T-helper 9 cell (primary cell): ENCODE data around the gene ZNF84.
A peak's percentile ranks its signal among the peaks of the same experiment; 100 is the strongest.

Experiments
- DNase-seq: peaks from one replicate; pipeline ENCODE4 v3.0.0-alpha.2; 2020
- total RNA-seq, 2 donors: gene quantifications; one replicate each; lab custom pipeline; 2026; lab: John Stamatoyannopoulos, UW

The ZNF84 gene
- 31.1 to 63.4 reads per million in 2 donors for total RNA-seq

DNA sequence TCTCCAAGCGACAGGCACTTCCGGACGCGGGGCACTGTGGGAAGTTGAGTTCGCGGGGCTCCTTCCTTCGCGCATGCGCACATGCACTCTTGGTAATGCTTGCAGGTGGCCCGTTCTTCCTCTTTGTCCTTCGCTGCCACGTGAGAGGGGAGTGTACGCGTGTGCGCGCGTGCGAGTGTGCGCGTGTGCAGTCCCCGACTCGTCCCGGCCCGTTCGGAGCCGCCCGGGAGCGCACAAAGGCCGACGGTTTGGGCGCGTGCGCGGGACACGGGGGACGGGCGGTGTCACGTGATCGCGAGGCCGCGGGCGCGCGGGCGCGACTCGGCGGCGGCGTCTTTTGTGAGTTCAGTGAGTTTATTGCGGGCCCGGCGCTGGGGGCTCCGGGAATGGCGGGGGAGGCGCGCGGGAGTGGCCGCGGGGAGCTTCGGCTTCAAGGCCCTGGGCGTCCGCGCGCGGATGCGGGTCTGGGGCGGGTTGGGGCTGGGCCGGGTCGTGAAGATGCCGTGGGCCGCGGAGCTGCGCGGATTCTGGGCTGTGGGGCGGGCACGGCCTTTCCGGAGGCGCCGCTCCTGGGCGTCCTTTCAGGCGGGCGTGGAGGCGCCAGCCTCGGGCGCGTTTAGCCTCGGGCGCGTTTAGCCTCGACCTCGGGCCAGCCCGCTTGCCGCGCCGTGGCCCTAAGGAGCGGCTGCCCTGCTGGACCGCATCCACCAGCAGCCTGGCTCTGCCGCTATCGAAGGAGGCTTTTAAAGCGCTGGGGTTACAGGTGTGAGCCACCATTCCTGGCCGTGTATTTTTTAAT lies at the start of gene ZNF84:
ZNF84 (plus strand) TSS at position 303 of the 799 bp plus-strand sequence. CDS start 3,959 bp downstream, outside the sequence.
- peak; percentile 94 for DNase-seq

DNA sequence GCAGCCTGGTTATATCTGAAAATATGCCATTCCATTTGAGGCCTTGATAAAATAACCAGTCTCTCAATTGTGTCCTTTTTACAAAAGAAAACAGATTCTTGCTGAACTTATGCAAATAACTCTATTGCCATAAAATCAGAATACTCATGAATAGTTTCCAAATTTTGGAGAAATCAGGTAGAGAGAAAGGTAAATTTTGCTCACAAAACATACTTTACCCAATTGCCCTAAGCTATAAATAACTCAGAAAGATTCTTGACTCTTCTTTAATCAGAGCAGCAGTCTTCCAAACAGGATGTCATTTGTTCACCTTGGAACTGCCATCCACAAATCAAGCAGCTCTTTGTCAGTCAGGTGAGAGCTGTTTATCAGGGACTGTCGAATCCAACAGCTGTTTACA lies 38.6 kb upstream of the ZNF84 start:
- no peak for DNase-seq

DNA sequence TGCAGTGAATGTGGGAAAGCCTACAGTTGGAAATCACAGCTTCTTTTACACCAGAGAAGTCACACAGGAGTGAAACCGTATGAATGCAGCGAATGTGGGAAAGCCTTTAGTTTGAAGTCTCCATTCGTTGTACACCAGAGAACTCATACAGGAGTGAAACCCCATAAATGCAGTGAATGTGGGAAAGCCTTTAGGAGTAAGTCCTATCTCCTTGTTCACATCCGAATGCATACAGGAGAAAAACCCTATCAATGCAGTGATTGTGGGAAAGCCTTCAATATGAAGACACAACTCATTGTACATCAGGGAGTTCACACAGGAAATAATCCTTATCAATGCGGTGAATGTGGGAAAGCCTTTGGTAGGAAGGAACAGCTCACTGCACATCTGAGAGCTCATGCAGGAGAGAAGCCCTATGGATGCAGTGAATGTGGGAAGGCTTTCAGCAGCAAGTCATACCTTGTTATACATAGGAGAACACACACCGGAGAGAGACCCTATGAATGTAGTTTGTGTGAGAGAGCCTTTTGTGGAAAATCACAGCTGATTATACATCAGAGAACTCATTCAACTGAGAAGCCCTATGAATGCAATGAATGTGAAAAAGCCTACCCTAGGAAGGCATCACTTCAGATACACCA lies 26.5 kb upstream of the ZNF84 start:
- no peak for DNase-seq

DNA sequence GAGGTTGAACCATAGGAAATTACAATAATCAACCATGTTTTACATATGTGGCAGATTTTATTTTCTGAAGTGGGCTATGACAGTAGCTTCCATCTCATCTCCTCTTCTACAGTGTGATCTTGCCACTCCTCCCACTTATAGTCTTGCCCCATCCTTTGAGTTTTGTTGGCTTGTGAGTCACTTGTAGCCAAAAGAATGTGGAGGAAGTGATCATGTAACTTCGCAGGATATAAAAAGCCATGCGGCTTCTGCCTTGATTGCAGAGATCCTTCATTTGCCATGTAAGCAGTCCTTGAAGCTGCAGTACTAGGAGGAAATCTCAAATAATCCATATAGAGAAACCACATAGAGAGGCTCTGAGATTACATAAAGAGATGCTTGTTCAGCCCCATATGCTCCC lies 13.7 kb upstream of the ZNF84 start:
- no peak for DNase-seq

DNA sequence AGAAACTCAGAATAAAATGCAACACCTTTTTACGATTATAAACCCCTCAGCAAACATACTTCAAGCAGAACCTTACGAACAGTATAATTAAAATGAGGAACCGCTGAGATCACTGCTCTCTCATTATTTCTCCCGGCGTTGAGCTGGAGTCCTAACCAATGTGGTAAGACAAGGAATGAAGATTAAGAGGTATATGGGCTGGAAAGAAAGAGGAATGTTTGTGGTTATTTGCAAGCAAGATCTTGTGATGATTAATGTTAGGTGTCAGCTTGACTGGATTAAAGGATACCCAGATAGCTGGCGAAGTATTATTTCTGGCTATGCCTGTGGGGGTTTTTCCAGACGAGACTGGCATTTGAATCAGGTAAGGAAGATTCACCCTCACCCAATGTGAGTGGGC lies 10.3 kb upstream of the ZNF84 start:
- DNase-seq, result no peak

DNA sequence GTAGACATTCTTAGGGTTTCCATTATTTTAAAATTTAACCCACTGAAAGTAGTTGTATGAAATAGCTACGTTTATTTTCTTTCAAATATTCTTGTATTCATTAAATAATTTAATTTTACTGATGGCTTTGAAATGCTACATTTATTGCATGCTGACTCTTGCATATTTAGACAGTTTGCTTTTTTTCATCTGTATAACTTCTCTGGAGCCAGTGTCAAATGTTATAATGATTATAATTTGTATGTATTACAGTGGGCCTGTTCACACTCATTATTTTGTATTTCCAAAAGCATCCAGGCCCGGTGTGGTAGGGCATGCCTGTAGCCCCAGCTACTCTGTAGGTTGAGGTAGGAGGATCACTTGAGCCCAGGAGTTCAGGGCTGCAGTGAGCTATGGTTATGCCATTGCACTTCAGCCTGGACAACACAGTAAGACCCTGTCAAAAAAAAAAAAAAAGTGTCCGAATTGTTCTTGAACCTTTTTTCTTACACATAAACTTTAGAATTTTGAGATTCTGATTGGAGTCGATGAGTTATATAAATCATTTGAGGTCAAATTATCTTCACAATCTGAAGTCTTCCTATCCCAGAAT lies 905 bp downstream of the ZNF84 start:
- DNase-seq, result no peak

DNA sequence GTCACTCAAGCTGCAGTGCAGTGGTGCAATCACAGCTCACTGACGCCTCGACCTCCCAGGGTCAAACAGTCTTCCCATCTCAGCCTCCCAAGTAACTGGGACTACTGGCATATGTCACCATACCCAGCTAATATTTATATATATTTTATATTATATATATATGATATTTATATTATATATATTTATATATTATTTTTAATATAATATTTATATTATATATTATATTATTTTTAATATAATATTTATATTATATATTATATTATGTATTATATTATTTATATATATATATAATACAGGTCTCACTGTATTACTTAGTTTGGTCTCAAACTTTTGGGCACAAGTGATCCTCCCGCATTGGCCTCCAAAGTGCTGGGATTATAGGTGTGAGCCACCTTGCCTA lies 9.4 kb downstream of the ZNF84 start:
- DNase-seq, result no peak

DNA sequence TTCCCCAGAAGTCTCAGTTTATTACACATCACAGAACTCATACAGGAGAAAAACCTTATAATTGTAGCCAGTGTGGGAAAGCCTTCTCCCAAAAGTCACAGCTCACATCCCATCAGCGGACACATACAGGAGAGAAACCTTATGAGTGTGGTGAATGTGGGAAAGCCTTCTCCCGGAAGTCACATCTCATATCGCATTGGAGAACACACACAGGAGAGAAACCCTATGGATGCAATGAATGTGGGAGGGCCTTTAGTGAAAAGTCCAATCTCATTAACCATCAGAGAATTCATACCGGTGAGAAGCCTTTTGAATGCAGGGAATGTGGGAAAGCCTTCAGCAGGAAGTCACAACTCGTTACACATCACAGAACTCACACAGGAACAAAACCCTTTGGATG lies 20.1 kb downstream of the ZNF84 start:
- no peak for DNase-seq

DNA sequence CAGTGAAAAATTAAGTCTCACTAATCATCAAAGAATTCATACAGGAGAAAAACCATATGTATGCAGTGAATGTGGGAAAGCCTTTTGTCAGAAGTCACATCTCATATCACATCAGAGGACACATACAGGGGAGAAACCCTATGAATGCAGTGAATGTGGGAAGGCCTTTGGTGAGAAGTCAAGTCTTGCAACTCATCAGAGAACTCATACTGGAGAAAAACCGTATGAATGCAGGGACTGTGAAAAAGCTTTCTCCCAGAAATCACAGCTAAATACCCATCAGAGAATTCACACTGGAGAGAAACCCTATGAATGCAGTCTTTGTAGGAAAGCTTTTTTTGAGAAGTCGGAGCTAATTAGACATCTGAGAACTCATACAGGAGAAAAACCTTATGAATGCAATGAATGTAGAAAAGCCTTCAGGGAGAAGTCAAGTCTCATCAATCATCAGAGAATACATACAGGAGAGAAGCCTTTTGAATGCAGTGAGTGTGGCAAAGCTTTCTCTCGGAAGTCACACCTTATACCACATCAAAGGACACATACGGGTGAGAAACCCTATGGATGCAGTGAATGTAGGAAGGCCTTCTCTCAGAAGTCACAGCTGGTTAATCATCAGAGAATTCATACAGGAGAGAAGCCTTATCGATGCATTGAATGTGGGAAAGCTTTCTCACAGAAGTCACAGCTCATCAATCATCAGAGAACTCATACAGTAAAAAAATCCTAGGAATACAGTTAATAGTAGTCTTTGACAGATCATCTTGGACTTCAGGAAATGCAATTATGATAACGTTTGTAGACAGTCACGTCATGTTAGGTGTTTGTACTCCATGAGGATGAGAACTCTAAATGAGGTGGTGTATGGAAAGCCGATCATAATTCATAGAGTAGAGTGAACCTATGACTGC lies 21.1 kb downstream of the ZNF84 start:
- DNase-seq, result no peak

DNA sequence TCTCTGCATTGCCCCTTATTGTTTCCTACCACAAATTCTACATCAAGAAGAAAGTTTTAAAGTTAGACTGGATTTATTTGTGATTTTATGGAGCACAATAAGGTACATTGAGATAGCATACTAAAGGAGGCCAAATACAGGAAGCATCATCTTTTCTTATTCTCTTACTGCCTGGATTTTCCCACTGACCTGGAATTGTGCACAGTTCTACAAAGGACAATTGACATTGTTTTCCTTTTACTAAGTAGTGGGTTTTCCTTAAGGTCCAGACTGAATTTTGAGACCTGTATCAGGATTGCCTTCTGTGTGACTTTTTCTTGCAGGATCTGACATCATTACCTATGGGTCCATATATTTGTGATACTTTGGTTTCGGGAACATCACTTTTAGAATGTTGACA lies 24.6 kb downstream of the ZNF84 start:
- DNase-seq, result no peak

DNA sequence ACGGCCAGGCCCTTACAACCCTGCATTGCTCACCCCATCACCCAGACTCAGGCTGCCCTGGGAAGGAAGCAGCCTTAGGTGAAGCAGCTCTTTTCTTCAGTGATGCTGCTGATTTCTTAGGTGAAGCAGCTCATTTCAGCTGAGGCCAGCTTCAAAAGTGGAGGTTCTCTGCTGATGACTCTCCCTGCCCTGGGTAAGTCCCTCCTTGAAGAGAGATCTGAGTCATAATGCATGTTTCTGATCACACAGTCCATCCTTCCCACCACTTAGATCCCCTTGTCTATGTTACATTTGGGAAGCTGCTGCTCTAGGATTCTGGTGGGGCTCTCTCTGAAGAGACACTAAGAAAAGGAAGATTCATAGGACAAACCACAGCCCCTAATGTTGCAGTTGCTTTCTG lies 26.2 kb downstream of the ZNF84 start:
- no peak for DNase-seq

DNA sequence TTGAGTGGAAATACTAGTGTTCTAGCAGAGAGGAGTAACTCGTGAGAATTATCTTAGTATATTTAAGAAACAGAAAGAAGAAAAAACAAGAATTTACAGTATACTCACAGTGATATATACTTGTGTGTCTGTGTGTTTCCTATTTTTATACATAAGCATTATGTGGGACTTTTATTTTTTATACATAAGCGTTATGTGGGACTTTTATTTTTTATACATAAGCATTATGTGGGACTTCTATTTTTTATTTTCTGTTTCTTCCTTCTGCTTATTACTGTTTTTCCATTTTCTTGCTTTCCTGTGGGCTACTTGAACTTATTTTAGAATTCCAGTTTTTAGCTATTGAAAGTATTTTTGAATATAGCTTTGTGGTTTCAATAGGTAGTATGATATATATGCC lies 36.5 kb downstream of the ZNF84 start:
- no peak for DNase-seq

DNA sequence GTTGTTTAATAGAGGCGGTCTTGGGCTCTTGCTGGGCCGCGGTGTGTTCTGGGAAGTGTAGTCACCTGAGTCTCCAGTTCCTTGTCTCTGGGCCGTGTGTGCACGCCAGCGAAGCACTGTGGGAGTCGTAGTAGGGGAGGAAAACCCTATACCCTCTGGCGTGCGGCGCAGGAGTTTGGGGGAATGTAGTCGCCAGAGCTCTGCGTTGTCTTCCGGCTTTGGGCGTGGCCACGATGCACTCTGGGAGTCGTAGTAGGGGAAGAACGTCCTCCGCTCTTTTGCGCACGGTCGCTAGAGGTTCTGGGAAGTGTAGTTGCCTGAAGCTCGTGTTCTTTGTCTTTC lies 42.7 kb downstream of the ZNF84 start:
- DNase-seq, result peak; percentile 90

DNA sequence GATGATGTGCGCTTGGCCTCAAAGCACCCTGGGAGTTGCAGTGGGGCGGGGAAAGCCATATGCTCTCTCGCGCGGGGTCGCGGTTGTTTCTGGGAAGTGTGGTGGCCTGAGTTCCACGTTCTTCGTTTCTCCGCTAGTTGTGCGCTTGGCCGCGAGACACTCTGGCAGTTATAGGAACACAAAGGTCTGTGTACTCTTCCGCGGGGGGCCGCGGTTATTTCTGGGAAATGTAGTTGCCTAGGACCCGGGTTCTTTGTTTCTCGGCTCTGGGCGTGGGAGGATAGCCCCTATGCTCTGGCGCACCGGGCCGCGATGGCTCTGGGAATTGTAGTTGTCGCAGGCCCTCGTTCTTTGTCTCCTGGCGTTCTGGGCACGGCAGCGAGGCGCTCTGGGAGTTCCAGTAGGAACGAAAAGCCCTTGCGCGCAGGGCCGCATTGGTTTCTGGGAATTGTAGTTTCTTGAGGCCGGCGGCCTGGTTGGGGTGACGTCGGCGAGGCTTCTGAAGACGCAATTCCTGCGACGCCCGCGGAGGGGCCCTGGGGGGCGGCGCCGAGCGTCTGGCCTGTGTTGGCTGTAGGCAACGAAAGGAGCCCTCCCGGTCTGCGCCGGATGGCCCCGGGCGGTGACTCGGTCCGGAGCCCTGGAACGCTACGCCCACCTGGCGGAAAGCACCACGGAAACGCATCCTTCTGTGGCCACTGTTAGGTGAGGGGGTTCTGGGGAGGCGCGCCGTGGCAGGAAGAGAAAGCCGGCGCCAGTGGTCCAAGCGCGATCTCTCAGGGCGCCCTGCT lies 43.3 kb downstream of the ZNF84 start, which contains the start of gene ZNF140:
ZNF140 (plus strand) TSS at position 556 of the 791 bp plus-strand sequence. CDS start 398 bp downstream, outside the sequence.
- peak; percentile 88 for DNase-seq

DNA sequence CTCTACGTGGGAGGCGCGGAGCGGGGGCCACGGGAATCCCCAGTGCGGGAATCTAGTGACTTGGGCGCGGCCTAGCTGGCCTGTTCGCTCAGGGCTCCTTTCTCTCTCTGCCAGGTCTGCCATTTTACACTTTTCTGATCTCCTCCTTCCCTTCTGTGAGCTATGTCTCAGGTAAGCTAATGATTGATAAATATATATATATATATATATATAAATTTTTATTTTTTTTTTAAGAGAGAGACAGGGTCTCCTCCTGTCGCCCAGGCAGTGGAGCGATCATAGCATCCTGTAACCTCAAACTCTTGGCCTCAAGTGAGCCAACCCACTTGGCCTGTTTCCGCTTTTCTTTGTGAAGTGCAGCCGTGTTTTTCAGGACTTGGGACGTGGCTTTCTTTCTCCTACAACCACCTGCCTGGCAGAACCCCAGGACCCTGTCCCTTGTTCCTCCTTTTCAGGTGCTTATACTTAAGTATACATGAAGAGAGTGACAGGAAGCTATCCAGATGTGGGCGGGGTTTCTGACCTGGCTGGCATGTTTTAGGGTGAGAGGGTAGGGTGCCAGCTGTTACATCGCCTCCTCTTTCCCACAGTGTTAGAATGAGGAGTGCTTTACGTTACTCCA lies 44.0 kb downstream of the ZNF84 start:
- no peak for DNase-seq

DNA sequence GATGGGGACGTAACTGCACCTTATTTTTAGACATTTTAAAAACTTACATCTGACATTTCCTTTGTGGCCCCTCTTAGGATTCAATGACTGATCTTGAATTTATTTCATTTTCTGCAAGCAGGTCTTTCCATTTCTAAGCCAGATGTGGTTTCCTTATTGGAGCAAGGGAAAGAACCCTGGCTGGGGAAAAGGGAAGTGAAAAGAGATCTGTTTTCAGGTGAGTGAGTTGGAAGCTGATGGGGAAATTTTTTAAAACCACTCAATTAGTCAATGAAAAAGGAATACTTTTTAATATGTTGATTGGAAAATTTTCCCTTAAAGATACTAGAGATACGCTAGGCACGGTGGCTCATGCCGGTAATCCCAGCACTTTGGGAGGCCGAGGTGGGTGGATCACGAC lies 46.0 kb downstream of the ZNF84 start:
- no peak for DNase-seq

DNA sequence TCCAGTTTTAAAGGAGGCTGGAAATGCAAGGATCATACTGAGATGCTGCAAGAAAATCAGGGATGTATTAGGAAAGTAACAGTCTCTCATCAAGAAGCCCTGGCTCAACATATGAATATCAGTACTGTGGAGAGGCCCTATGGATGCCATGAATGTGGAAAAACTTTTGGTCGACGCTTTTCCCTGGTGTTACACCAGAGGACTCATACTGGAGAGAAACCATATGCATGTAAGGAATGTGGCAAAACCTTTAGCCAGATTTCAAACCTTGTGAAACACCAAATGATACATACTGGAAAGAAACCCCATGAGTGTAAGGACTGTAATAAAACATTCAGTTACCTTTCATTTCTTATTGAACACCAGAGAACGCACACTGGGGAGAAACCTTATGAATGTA lies 68.3 kb downstream of the ZNF84 start:
- no peak for DNase-seq

DNA sequence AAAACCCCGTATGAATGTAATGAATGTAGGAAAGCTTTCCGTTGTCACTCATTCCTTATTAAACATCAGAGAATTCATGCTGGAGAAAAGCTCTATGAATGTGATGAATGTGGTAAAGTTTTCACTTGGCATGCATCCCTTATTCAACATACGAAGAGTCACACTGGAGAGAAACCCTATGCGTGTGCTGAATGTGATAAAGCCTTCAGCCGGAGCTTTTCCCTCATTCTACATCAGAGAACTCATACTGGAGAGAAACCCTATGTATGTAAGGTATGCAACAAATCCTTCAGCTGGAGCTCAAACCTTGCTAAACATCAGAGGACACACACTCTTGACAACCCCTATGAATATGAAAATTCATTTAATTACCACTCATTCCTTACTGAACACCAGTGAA lies 68.9 kb downstream of the ZNF84 start:
- DNase-seq, result no peak

DNA sequence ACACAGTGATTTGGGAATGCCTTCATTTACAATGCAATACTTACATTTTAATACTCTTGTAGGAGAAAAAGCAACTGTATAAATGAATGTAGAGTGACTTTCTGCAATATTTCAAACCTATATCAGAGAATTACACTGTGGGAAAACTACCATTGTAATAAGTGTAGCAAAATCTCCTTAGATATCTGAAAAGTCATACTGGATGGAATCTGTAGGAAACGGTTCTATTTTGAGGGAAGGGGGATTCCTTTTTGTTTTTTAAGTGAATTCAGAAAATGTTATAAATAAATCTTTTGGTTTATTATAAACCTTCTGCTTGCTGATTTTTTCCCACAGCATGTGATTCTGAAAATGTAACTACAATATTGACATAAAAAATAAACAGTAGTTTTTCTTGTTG lies 69.8 kb downstream of the ZNF84 start:
- DNase-seq, result no peak

DNA sequence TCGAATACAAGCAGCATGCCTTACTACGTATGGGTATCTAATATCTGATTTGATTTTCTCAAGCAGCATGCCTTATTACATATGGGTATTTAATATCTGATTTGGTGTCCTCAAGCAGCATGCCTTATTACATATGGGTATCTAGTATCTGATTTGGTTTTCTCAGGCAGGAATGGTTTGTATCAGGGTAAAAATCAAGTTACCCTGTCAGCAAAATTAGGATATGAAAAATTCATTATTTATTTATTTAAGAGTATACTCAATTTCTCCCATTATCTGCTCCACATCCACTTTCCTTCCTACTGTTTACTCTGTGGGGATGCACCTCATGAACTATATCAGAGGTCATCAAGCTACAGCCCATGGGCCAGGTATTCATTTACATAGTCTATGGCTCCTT lies 70.8 kb downstream of the ZNF84 start:
- DNase-seq, result no peak
